Measurements from ENCODE around the gene KIF3C.
"Not testable (repeated sequence)": the region's sequence is repeated elsewhere in the genome, so short reads cannot be mapped to it uniquely, and the experiment has no call there.

The KIF3C gene

DNA sequence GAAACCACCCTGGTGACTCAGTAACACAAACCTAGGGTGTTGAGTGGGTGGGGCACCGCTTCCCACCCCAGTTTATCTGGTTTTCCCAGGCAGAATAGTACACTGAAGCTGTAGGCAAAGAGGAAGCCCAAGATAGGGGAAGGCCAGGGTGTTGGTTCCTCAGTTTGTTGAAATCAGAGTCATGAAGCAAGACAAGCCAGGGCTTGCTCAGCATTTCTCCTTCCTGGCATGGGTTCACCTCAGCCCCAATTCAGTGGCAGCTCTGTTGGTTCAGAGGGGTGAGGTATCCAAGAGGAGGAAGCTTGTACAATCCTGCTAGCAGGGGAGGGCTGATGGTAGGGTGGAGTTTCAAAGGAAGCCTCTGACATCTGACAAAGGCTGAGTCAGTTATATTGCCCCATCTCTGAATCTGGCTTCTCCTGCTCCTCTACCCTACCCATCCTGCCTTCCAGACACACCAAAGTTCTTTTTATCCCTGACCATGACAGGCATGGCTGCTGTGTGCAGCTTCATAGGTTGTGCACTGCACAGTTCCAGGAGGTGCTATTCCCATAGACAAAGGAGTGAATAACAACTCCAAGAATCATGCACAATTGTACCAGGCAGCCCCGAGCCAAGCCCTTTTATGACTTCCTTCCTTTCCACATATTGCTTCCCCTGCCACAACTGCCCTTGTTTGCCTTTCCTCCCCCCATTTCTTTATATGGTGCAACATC lies 26.7 kb upstream of the KIF3C start:
- H3K27ac ChIP-seq: 0 out of 2 replicates have a peak overlapping the region, but pooled peaks have one; percentile 21

GRCh38 chr2:26008095-26008494 lies 25.8 kb upstream of the KIF3C start:
- no peak overlapping the region for H3K27ac ChIP-seq
- TF ChIP-seq ZFX (IDR thresholded peaks at IDR 0.05): no peak
- TF ChIP-seq, protein P1, sequence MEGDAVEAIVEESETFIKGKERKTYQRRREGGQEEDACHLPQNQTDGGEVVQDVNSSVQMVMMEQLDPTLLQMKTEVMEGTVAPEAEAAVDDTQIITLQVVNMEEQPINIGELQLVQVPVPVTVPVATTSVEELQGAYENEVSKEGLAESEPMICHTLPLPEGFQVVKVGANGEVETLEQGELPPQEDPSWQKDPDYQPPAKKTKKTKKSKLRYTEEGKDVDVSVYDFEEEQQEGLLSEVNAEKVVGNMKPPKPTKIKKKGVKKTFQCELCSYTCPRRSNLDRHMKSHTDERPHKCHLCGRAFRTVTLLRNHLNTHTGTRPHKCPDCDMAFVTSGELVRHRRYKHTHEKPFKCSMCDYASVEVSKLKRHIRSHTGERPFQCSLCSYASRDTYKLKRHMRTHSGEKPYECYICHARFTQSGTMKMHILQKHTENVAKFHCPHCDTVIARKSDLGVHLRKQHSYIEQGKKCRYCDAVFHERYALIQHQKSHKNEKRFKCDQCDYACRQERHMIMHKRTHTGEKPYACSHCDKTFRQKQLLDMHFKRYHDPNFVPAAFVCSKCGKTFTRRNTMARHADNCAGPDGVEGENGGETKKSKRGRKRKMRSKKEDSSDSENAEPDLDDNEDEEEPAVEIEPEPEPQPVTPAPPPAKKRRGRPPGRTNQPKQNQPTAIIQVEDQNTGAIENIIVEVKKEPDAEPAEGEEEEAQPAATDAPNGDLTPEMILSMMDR (conservative IDR thresholded peaks at IDR 0.05): no peak

More for the DNA sequence above, 26.7 kb upstream of the KIF3C start:
- TF ChIP-seq, protein P1 (conservative IDR thresholded peaks at IDR 0.05): no peak
- no peak for TF ChIP-seq ZFX (IDR thresholded peaks at IDR 0.05)

DNA sequence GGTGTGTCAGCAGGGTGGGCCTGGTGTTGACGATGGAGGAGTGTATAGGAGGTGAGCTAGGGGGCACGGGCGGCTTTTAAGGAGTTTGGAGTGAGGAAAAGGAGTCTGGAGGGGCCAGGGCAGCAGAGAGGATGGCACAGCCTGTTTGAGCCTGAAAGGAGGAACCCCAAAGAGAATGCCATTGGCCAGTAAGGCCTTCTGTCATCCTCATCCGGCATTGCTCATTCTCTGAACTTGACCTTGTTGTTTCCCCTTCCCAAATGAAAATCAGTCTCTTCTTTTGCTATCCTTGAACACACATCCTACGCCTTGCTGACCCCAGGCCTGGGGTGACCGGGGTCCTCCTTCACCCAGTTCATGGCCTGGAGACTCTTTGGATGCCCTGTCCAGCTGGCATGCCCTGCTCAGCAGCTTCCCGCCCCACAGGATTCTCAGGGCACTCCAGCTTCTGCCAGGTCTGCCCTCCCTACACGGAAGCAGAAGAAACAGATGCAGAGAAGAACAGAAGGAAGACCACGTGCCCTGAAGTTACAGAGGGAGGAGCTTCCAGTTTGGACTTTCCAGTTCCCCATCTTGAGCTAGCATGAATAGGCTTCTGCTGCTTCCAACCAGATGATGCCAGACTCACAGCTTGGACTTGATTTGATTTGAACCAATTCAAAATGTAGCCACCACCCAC lies 20.5 kb upstream of the KIF3C start:
- H3K27ac ChIP-seq: peak overlapping the region; percentile 40

DNA sequence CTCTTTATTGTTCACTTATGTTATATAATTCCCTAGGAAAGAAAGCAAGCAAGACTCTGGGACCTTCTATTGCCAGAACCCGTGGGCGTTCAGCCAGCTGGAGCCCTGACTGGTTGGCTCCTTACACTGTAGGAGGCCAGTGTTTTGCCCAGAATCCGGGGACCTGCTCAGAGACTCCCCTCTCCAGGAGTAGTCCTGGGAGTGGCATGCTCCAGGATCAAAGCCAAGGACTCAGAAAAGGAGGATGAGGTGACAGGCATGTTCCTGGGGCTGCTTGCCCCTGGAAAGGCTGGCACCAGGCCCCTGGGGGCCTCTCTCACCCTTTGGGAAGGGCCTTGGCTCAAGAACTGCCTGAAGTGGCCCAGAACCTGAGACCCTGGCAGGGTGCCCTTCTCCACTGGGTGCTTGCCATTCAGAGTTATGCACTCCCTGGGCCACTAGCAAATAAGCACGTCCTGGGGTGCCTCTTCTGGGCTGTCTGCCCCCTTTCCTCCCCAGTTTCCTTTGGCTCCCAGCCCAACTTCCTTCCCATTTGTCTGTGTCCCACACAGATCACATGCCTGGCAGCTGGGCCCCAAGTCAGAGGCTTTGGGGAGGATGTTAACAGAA lies 19.6 kb upstream of the KIF3C start:
- TF ChIP-seq ZFX (IDR thresholded peaks at IDR 0.05): no peak
- TF ChIP-seq, protein P1 (conservative IDR thresholded peaks at IDR 0.05): no peak

More for the DNA sequence above, 20.5 kb upstream of the KIF3C start:
- TF ChIP-seq, protein P1 (conservative IDR thresholded peaks at IDR 0.05): no peak
- no peak for TF ChIP-seq ZFX (IDR thresholded peaks at IDR 0.05)

DNA sequence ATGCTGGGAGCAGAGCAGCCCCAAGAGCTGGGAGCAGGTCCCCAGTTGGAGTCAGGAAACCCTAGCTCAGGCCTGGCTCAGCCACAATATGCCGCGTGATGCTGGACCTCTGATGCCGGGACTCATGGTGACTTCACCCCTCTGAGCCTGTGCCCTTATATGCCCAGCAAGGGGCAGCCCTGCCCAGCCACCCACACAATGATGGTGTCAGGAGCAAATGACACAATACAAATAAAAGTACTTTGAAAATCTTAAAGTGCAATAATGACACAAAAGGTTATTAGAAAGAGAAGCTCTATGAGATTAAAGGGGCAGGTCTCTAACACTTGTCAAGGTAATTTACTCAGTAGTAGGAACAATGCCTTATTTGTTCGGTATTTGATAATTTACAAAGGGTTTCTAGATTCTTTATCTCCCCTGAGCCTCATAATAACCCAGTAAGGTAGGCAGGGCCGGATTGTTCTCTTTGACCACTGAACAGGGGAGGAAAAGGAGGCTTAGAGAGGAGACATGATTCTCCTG lies 18.3 kb upstream of the KIF3C start:
- H3K27ac ChIP-seq: no peak overlapping the region
- TF ChIP-seq, protein P1 (conservative IDR thresholded peaks at IDR 0.05): no peak
- no peak for TF ChIP-seq ZFX (IDR thresholded peaks at IDR 0.05)

More for the DNA sequence above, 19.6 kb upstream of the KIF3C start:
- peak overlapping the region; percentile 40 for H3K27ac ChIP-seq

DNA sequence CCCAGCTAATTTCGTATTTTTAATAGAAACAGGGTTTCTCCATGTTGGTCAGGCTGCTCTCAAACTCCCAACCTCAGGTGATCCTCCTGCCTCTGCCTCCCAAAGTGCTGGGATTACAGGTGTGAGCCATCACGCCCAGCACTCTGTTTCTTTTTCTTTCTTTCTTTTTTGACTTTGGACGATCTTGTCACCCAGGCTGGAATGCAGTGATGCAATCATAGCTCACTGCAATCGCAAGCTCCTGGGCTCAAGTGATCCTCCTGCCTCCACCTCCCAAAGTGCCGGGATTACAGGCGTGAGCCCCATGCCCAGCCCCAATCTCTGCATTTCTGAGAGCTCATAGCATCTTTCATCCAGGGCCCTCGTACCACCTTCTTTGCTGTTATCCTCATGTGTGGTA lies 17.1 kb upstream of the KIF3C start:
- not testable (repeated sequence) for H3K27ac ChIP-seq

DNA sequence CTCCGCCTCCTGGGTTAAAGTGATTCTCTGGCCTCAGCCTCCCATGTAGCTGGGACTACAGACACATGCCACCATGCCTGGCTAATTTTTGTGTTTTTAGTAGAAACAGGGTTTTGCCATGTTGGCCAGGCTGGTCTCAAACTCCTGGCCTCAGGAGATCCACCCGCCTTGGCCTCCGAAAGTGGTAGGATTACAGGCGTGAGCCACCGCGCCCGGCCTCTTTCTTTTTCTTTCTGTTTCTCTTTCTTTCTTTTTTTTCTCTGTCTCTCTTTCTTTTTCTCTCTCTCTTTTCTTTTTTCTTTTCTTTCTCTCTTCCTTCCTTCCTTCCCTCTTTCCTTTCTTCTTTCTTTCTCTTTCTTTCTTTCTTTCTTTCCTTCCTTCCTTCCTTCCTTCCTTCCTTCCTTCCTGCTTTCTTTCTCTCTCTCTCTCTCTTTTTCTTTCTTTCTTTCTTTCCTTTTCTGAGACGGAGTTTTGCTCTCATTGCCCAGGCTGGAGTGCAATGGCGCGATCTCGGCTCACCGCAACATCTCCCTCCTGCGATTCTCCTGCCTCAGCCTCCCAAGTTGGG lies 16.6 kb upstream of the KIF3C start:
- not testable (repeated sequence) for H3K27ac ChIP-seq

GRCh38 chr2:25996844-25997243 lies 14.5 kb upstream of the KIF3C start:
- TF ChIP-seq, protein P1 (conservative IDR thresholded peaks at IDR 0.05): no peak
- TF ChIP-seq ZFX (IDR thresholded peaks at IDR 0.05): no peak
- H3K27ac ChIP-seq: no peak overlapping the region
